GM23338 (cell line): ENCODE results near the gene XPR1. TPM values are rescaled to one million over a fixed set of nuclear protein-coding genes. Genes with fewer than 3 reads are reported as not detected.

Experiments
- ATAC-seq: fragments of 200-7000 bp; cut with Tn5 transposase; 3 replicates; pipeline ENCODE4 v1.9.1; 2020
- DNase-seq: peaks from one replicate; pipeline ENCODE4 v3.0.0-alpha.2; 2015; ENCODE audit warnings: low spot score
- H2AFZ ChIP-seq: fragments of 200-600 bp; sonication (generic); 2 replicates; pipeline ENCODE4 v1.8.0; 2016; ENCODE audit warnings: antibody characterized with exemption, mild to moderate bottlenecking, moderate library complexity
- H3F3A ChIP-seq: fragments of 200-600 bp; sonication (generic); replicated peaks from 2 replicates; pipeline ENCODE4 v1.8.0; 2017; ENCODE audit warnings: antibody characterized with exemption, mixed run types, low read depth
- H3K27ac ChIP-seq: fragments of 200-600 bp; sonication (generic); 2 replicates; pipeline ENCODE4 v1.6.1; 2016; ENCODE audit warnings: low read depth
- H3K27me3 ChIP-seq: fragments of 200-600 bp; sonication (generic); 2 replicates; pipeline ENCODE4 v1.8.0; 2016; ENCODE audit warnings: mild to moderate bottlenecking, mixed run types, moderate library complexity; ENCODE audit not compliant: insufficient read depth
- H3K36me3 ChIP-seq: fragments of 200-600 bp; sonication (generic); 2 replicates; pipeline ENCODE4 v1.8.0; 2016; ENCODE audit warnings: mild to moderate bottlenecking; ENCODE audit not compliant: insufficient read depth
- H3K4me1 ChIP-seq: fragments of 200-600 bp; sonication (generic); 2 replicates; pipeline ENCODE4 v1.8.0; 2016; ENCODE audit warnings: mild to moderate bottlenecking, moderate library complexity; ENCODE audit not compliant: insufficient read depth
- H3K4me2 ChIP-seq: fragments of 200-600 bp; sonication (generic); 2 replicates; pipeline ENCODE4 v1.7.1; 2017; ENCODE audit warnings: mixed run types
- H3K4me3 ChIP-seq: fragments of 200-600 bp; sonication (generic); 2 replicates; pipeline ENCODE4 v1.6.1; 2016; ENCODE audit warnings: mixed run types
- H3K79me2 ChIP-seq: fragments of 200-600 bp; sonication (generic); replicated peaks from 2 replicates; pipeline ENCODE4 v1.8.0; 2017; ENCODE audit warnings: mild to moderate bottlenecking; ENCODE audit not compliant: insufficient read depth
- H3K9me2 ChIP-seq: fragments of 200-600 bp; sonication (generic); 2 replicates; pipeline ENCODE4 v1.8.0; 2017; ENCODE audit not compliant: insufficient read depth
- H4K20me1 ChIP-seq: fragments of 200-600 bp; sonication (generic); replicated peaks from 2 replicates; pipeline ENCODE4 v1.8.0; 2017; ENCODE audit warnings: mild to moderate bottlenecking; ENCODE audit not compliant: insufficient read depth
- H3K27ac Mint-ChIP-seq: 2 replicates; pipeline ENCODE4 v1.8.0; 2020; ENCODE audit warnings: inconsistent platforms, mild to moderate bottlenecking, moderate library complexity, mixed read lengths
- H3K27me3 Mint-ChIP-seq: 3 replicates; pipeline ENCODE4 v1.8.0; 2022; ENCODE audit warnings: low read depth, mild to moderate bottlenecking, moderate library complexity, mixed read lengths, inconsistent platforms; ENCODE audit not compliant: insufficient read depth, poor library complexity
- H3K36me3 Mint-ChIP-seq: 3 replicates; pipeline ENCODE4 v1.8.0; 2021; ENCODE audit warnings: low read depth, mild to moderate bottlenecking, inconsistent platforms, moderate library complexity, mixed read lengths
- H3K4me1 Mint-ChIP-seq: 3 replicates; pipeline ENCODE4 v1.8.0; 2020; ENCODE audit warnings: mild to moderate bottlenecking, inconsistent platforms, mixed read lengths
- H3K4me3 Mint-ChIP-seq: 3 replicates; pipeline ENCODE4 v1.8.0; 2021; ENCODE audit warnings: moderate library complexity, mild to moderate bottlenecking, inconsistent platforms, mixed read lengths
- H3K9me3 Mint-ChIP-seq: 3 replicates; pipeline ENCODE4 v1.8.0; 2020; ENCODE audit warnings: moderate library complexity, mild to moderate bottlenecking, inconsistent platforms, mixed read lengths
- CREB1 ChIP-seq: fragments of 250-450 bp; sonication (Bioruptor Pico); IDR thresholded peaks from 2 replicates; pipeline ENCODE4 v1.5.0; 2020; ENCODE audit warnings: low read depth, mild to moderate bottlenecking, moderate library complexity
- EZH2 ChIP-seq: fragments of 200-600 bp; sonication (generic); IDR thresholded peaks from one replicate; pipeline ENCODE4 v1.8.0; 2017; ENCODE audit warnings: antibody characterized with exemption, mild to moderate bottlenecking, low read depth; ENCODE audit not compliant: unreplicated experiment
- NANOG ChIP-seq: IDR thresholded peaks from 2 replicates; pipeline ENCODE4 v1.6.1; 2016; ENCODE audit warnings: antibody characterized with exemption, borderline replicate concordance
- polyA plus RNA-seq: library from polyadenylated mRNA; unstranded; fragments of >200 nt; fragmentation: Nextera tagmentation; extraction: Ambion mirVana; gene quantifications from 2 replicates; pipeline ENCODE4 v1.2.1, GENCODE V29; 2016
- total RNA-seq: library from RNA; depleted of rRNA; stranded (reverse); fragments of >200 nt; shearing (Covaris generic); gene quantifications from 2 replicates; pipeline ENCODE4 v1.2.3, GENCODE V29; 2014
- TF ChIP-seq, protein P1 (sequence below): fragments of 250-450 bp; sonication (Bioruptor Pico); IDR thresholded peaks from 2 replicates; pipeline ENCODE4 v1.5.0; 2020; ENCODE audit warnings: mild to moderate bottlenecking, moderate library complexity
- TF ChIP-seq, protein P2 (sequence below): IDR thresholded peaks from 2 replicates; pipeline ENCODE4 v1.6.1; 2016; ENCODE audit warnings: antibody characterized with exemption

XPR1 gene
- total and polyA plus RNA-seq, 2 experiments from 2014 or later: 9.3 to 38.1 TPM

- TF ChIP-seq, protein P1, sequence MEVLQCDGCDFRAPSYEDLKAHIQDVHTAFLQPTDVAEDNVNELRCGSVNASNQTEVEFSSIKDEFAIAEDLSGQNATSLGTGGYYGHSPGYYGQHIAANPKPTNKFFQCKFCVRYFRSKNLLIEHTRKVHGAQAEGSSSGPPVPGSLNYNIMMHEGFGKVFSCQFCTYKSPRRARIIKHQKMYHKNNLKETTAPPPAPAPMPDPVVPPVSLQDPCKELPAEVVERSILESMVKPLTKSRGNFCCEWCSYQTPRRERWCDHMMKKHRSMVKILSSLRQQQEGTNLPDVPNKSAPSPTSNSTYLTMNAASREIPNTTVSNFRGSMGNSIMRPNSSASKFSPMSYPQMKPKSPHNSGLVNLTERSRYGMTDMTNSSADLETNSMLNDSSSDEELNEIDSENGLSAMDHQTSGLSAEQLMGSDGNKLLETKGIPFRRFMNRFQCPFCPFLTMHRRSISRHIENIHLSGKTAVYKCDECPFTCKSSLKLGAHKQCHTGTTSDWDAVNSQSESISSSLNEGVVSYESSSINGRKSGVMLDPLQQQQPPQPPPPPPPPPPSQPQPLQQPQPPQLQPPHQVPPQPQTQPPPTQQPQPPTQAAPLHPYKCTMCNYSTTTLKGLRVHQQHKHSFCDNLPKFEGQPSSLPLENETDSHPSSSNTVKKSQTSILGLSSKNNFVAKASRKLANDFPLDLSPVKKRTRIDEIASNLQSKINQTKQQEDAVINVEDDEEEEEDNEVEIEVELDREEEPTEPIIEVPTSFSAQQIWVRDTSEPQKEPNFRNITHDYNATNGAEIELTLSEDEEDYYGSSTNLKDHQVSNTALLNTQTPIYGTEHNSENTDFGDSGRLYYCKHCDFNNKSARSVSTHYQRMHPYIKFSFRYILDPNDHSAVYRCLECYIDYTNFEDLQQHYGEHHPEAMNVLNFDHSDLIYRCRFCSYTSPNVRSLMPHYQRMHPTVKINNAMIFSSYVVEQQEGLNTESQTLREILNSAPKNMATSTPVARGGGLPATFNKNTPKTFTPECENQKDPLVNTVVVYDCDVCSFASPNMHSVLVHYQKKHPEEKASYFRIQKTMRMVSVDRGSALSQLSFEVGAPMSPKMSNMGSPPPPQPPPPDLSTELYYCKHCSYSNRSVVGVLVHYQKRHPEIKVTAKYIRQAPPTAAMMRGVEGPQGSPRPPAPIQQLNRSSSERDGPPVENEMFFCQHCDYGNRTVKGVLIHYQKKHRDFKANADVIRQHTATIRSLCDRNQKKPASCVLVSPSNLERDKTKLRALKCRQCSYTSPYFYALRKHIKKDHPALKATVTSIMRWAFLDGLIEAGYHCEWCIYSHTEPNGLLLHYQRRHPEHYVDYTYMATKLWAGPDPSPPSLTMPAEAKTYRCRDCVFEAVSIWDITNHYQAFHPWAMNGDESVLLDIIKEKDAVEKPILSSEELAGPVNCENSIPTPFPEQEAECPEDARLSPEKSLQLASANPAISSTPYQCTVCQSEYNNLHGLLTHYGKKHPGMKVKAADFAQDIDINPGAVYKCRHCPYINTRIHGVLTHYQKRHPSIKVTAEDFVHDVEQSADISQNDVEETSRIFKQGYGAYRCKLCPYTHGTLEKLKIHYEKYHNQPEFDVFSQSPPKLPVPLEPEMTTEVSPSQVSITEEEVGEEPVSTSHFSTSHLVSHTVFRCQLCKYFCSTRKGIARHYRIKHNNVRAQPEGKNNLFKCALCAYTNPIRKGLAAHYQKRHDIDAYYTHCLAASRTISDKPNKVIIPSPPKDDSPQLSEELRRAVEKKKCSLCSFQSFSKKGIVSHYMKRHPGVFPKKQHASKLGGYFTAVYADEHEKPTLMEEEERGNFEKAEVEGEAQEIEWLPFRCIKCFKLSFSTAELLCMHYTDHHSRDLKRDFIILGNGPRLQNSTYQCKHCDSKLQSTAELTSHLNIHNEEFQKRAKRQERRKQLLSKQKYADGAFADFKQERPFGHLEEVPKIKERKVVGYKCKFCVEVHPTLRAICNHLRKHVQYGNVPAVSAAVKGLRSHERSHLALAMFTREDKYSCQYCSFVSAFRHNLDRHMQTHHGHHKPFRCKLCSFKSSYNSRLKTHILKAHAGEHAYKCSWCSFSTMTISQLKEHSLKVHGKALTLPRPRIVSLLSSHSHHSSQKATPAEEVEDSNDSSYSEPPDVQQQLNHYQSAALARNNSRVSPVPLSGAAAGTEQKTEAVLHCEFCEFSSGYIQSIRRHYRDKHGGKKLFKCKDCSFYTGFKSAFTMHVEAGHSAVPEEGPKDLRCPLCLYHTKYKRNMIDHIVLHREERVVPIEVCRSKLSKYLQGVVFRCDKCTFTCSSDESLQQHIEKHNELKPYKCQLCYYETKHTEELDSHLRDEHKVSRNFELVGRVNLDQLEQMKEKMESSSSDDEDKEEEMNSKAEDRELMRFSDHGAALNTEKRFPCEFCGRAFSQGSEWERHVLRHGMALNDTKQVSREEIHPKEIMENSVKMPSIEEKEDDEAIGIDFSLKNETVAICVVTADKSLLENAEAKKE (CRISPR knock-in tag): no peak
- no peak for TF ChIP-seq NANOG
- Mint-ChIP-seq H3K4me3 (no peak overlapping the region), H3K27me3 (peaks cover 12% of the 10 kb centered on the region), H3K36me3 (no peaks in the 10 kb centered on the region), H3K27ac (no peak overlapping the region), H3K4me1 (peaks cover 25% of the 10 kb centered on the region; the same call in 2 of the 3 replicates), H3K9me3 (no peaks in the 10 kb centered on the region; the same call in 2 of the 3 replicates)
- Histone ChIP-seq H3K27ac (no peak overlapping the region), H3K4me1 (peaks cover 6% of the 10 kb centered on the region; the same call in 1 of the 2 replicates), H3K36me3 (no peaks in the 10 kb centered on the region), H3K4me3 (no peak overlapping the region), H3K4me2 (no peak overlapping the region), H3F3A (no peaks in the 10 kb centered on the region), H4K20me1 (no peaks in the 10 kb centered on the region), H2AFZ (no peak overlapping the region), H3K79me2 (no peaks in the 10 kb centered on the region), H3K9me2 (no peaks in the 10 kb centered on the region), H3K27me3 (peaks cover 14% of the 10 kb centered on the region; the same call in 1 of the 2 replicates)
- DNase-seq: no peak
- no peak for ATAC-seq
These were observed 275.7 kb downstream of the XPR1 start for GRCh38 chr1:180907313-180908055.

GRCh38 chr1:180908074-180908765 is 276.4 kb downstream of the XPR1 start:
- no peaks in the 10 kb centered on the region; the same call in 2 of the 3 replicates for H3K9me3 Mint-ChIP-seq
- no peak overlapping the region for H3K4me3 Mint-ChIP-seq
- no peaks in the 10 kb centered on the region for H3K36me3 Mint-ChIP-seq
- DNase-seq: no peak
- peaks cover 25% of the 10 kb centered on the region; the same call in 2 of the 3 replicates for H3K4me1 Mint-ChIP-seq
- H3K27me3 ChIP-seq: peaks cover 15% of the 10 kb centered on the region; the same call in 1 of the 2 replicates
- no peaks in the 10 kb centered on the region for H3K36me3 ChIP-seq
- no peaks in the 10 kb centered on the region for H3K9me2 ChIP-seq
- H3K4me2 ChIP-seq: no peak overlapping the region
- H3K27me3 Mint-ChIP-seq: peaks cover 12% of the 10 kb centered on the region
- H2AFZ ChIP-seq: no peak overlapping the region
- peaks cover 6% of the 10 kb centered on the region; the same call in 1 of the 2 replicates for H3K4me1 ChIP-seq
- H3K27ac ChIP-seq: no peak overlapping the region
- ATAC-seq: no peak
- H3F3A ChIP-seq: no peaks in the 10 kb centered on the region
- H3K27ac Mint-ChIP-seq: no peak overlapping the region
- H3K79me2 ChIP-seq: no peaks in the 10 kb centered on the region
- no peak overlapping the region for H3K4me3 ChIP-seq
- H4K20me1 ChIP-seq: no peaks in the 10 kb centered on the region
- TF ChIP-seq, protein P2, sequence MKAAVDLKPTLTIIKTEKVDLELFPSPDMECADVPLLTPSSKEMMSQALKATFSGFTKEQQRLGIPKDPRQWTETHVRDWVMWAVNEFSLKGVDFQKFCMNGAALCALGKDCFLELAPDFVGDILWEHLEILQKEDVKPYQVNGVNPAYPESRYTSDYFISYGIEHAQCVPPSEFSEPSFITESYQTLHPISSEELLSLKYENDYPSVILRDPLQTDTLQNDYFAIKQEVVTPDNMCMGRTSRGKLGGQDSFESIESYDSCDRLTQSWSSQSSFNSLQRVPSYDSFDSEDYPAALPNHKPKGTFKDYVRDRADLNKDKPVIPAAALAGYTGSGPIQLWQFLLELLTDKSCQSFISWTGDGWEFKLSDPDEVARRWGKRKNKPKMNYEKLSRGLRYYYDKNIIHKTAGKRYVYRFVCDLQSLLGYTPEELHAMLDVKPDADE: no peak
- no peak for TF ChIP-seq EZH2
- TF ChIP-seq CREB1 (CRISPR knock-in tag): no peak
